ENCODE results near the gene RFT1.

GRCh38 chr3:53082736-53083135, 47.5 kb downstream of the RFT1 start:
- TF ChIP-seq EZH2 (IDR thresholded peaks at IDR 0.05) = no peak
- no peak for TF ChIP-seq POLR2AphosphoS5 (IDR thresholded peaks at IDR 0.05; ENCODE audit: borderline replicate concordance, low read depth, low read length)
- TF ChIP-seq FOXP2 (optimal IDR thresholded peaks at IDR 0.05; ENCODE audit: control extremely low read depth, extremely low read length, insufficient read depth) = no peak
